Mesenchymal stem cell (in vitro differentiated cells and primary cell): ENCODE data around the gene SLC6A17.

Source experiments
- DNase-seq: peaks from one replicate; pipeline ENCODE4 v3.0.0-alpha.2; 2013
- H2AFZ ChIP-seq: one replicate; pipeline ENCODE4 v1.6.1; 2013; ENCODE audit warnings: low read depth, mild to moderate bottlenecking, control low read depth, inconsistent platforms, low read length, moderate library complexity
- H2AK5ac ChIP-seq: 2 replicates; pipeline ENCODE4 v1.6.1; 2013; ENCODE audit warnings: low read length, moderate library complexity, mild to moderate bottlenecking, inconsistent platforms; ENCODE audit not compliant: severe bottlenecking
- H2BK120ac ChIP-seq: one replicate; pipeline ENCODE4 v1.6.1; 2013; ENCODE audit warnings: low read depth, mild to moderate bottlenecking, inconsistent platforms, low read length, moderate library complexity
- H2BK12ac ChIP-seq, 2 experiments: one replicate each; pipeline ENCODE4 v1.6.1; 2013; ENCODE audit warnings: inconsistent platforms in 2 of 2, low read length in 2 of 2, mild to moderate bottlenecking in 2 of 2, moderate library complexity in 2 of 2, control low read depth in 1 of 2
- H2BK15ac ChIP-seq: one replicate; pipeline ENCODE4 v1.6.1; 2013; ENCODE audit warnings: mild to moderate bottlenecking, low read depth, inconsistent platforms; ENCODE audit not compliant: poor library complexity, severe bottlenecking
- H2BK5ac ChIP-seq: 2 replicates; pipeline ENCODE4 v1.6.1; 2013; ENCODE audit warnings: low read depth, mild to moderate bottlenecking, low read length, control low read depth, inconsistent platforms; ENCODE audit not compliant: poor library complexity, severe bottlenecking
- H3K14ac ChIP-seq, 2 experiments: one replicate each; pipeline ENCODE4 v1.6.1; 2013; ENCODE audit warnings: inconsistent platforms in 2 of 2, low read length in 2 of 2, control low read depth in 1 of 2, mild to moderate bottlenecking in 1 of 2, moderate library complexity in 1 of 2
- H3K18ac ChIP-seq, 2 experiments: one replicate each; pipeline ENCODE4 v1.6.1; 2013; ENCODE audit warnings: inconsistent platforms in 2 of 2, low read length in 2 of 2, control low read depth in 1 of 2, low read depth in 1 of 2, mild to moderate bottlenecking in 1 of 2
- H3K23ac ChIP-seq, 2 experiments: one replicate each; pipeline ENCODE4 v1.6.1; 2013; ENCODE audit warnings: inconsistent platforms in 2 of 2, low read length in 2 of 2, mild to moderate bottlenecking in 2 of 2, moderate library complexity in 2 of 2, control low read depth in 1 of 2
- H3K27ac ChIP-seq: 2 replicates; pipeline ENCODE4 v1.5.1; 2013; ENCODE audit warnings: mild to moderate bottlenecking, moderate library complexity, low read length, control low read depth, inconsistent platforms; ENCODE audit not compliant: poor library complexity, severe bottlenecking
- H3K27me3 ChIP-seq, 2 experiments: 2 replicates each; pipeline versions ENCODE4 v1.6.1 to v1.7.0; 2013; ENCODE audit warnings: low read length in 2 of 2, mild to moderate bottlenecking in 2 of 2, moderate library complexity in 2 of 2, control low read depth in 1 of 2, inconsistent platforms in 1 of 2; ENCODE audit not compliant: control insufficient read depth in 1 of 2, insufficient read depth in 1 of 2
- H3K36me3 ChIP-seq, 2 experiments: 2 replicates each; pipeline versions ENCODE4 v1.6.1 to v1.7.0; 2013; ENCODE audit warnings: low read length in 2 of 2, control low read depth in 1 of 2, inconsistent platforms in 1 of 2, low read depth in 1 of 2, mild to moderate bottlenecking in 1 of 2; ENCODE audit not compliant: insufficient read depth in 2 of 2, control insufficient read depth in 1 of 2
- H3K4ac ChIP-seq, 2 experiments: one replicate each; pipeline ENCODE4 v1.6.1; 2013; ENCODE audit warnings: inconsistent platforms in 2 of 2, low read length in 2 of 2, mild to moderate bottlenecking in 2 of 2, moderate library complexity in 2 of 2, control low read depth in 1 of 2, low read depth in 1 of 2
- H3K4me1 ChIP-seq: 2 replicates; pipeline ENCODE4 v1.6.1; 2013; ENCODE audit warnings: low read depth, low read length, control low read depth; ENCODE audit not compliant: control insufficient read depth, insufficient read depth
- H3K4me2 ChIP-seq: 2 replicates; pipeline ENCODE4 v1.6.1; 2013; ENCODE audit warnings: low read length, mild to moderate bottlenecking, inconsistent platforms; ENCODE audit not compliant: poor library complexity, severe bottlenecking
- H3K4me3 ChIP-seq, 2 experiments: 2 replicates each; pipeline versions ENCODE4 v1.5.1 to v1.7.0; 2013; ENCODE audit warnings: low read length in 2 of 2, mild to moderate bottlenecking in 2 of 2, control low read depth in 1 of 2, low read depth in 1 of 2; ENCODE audit not compliant: insufficient read depth in 1 of 2
- H3K79me1 ChIP-seq: replicated peaks from 2 replicates; pipeline ENCODE4 v1.6.1; 2013; ENCODE audit warnings: mild to moderate bottlenecking, control low read depth, low read length, inconsistent platforms; ENCODE audit not compliant: poor library complexity, severe bottlenecking
- H3K9ac ChIP-seq: 2 replicates; pipeline ENCODE4 v1.7.0; 2013; ENCODE audit warnings: mild to moderate bottlenecking, low read length, moderate library complexity
- H3K9me3 ChIP-seq: 2 replicates; pipeline ENCODE4 v1.7.0; 2013; ENCODE audit warnings: mild to moderate bottlenecking, low read length; ENCODE audit not compliant: control insufficient read depth
- H4K8ac ChIP-seq: one replicate; pipeline ENCODE4 v1.6.1; 2013; ENCODE audit warnings: inconsistent platforms, mild to moderate bottlenecking, low read length, moderate library complexity
- H4K91ac ChIP-seq: one replicate; pipeline ENCODE4 v1.6.1; 2013; ENCODE audit warnings: mild to moderate bottlenecking, low read length, inconsistent platforms
- WGBS: methylation state at CpG from one replicate; pipeline ENCODE4 v1.1.7; 2013; ENCODE audit warnings: mixed read lengths; 5-methylcytosine and 5-hydroxymethylcytosine counted together

The SLC6A17 gene

DNA sequence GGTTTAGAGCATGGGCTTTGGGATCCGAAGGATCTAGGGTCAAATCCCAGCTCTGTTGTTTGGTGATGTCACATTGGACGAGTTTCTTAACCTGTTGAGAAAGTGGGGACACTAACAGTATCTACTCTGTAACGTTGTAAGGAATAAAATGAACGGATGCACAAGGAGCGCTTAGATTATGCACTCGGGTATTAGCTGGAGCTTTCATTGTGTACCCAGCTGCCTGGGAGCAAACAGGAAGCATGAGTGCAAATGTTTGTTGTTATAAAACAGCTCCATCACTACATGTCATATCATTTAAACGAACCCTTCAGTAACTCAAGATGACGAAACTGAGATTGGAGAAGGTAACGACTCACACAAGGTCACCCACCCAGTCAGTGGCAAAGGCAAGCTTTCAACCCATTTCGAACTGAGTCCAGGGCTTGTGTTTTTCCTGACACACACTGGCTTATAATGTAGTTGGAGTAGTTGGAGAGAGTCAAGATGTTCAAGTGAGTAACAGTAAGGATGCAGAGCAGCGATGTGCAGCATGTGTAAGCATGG lies 16.2 kb upstream of the SLC6A17 start:
- no peak overlapping the region for H3K4me2 ChIP-seq
- DNase-seq, result no peak
- no peak overlapping the region for H2AK5ac ChIP-seq
- no peak overlapping the region for H3K27ac ChIP-seq
- H2AFZ ChIP-seq, result no peak overlapping the region
- H3K9me3 ChIP-seq, result no peaks in the 10 kb centered on the region
- no peak overlapping the region for H2BK15ac ChIP-seq
- H3K14ac ChIP-seq, result no peak overlapping the region
- H3K18ac ChIP-seq, result no peak overlapping the region
- H3K4me1 ChIP-seq, result no peaks in the 10 kb centered on the region
- H4K8ac ChIP-seq, result no peak overlapping the region
- no peak overlapping the region for H4K91ac ChIP-seq
- no peak overlapping the region for H3K23ac ChIP-seq
- no peaks in the 10 kb centered on the region for H3K79me1 ChIP-seq
- no peaks in the 10 kb centered on the region for H3K36me3 ChIP-seq
- no peak overlapping the region for H3K4ac ChIP-seq
- WGBS, result 70% methylated on average over 11 of the region's 11 CpGs
- H3K27me3 ChIP-seq, result peaks cover 58 to 68% of the 10 kb centered on the region in 2 experiments
- H2BK120ac ChIP-seq, result no peak overlapping the region
- H2BK12ac ChIP-seq, result no peak overlapping the region
- no peak overlapping the region for H3K9ac ChIP-seq
- no peak overlapping the region for H2BK5ac ChIP-seq
- no peak overlapping the region for H3K4me3 ChIP-seq

DNA sequence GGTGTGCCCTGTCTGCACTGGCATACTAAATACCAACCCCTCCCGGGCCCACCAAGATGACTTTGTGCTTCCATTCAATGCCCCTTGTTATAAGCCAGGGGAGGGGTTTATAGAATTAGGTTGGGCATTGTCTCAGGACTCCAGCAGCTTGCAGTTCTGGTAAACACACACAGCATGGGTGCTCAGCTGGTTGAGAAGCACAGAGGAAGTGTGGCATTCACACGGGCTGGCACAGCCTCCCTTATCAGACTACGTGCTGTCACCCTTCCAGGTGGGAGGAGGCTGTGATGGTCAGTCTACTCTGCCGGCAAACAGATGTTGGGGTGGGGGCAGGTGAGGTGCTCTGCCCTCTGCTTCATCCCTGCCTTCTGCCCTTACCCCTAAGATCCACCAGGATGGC lies 15.0 kb upstream of the SLC6A17 start:
- Histone ChIP-seq H3K4me3 (no peak overlapping the region), H3K79me1 (no peaks in the 10 kb centered on the region), H3K18ac (no peak overlapping the region), H3K27ac (no peak overlapping the region), H4K91ac (no peak overlapping the region), H3K23ac (no peak overlapping the region), H4K8ac (no peak overlapping the region), H2BK5ac (no peak overlapping the region), H3K9ac (no peak overlapping the region), H3K9me3 (no peaks in the 10 kb centered on the region), H2BK15ac (no peak overlapping the region), H2AK5ac (no peak overlapping the region), H3K27me3 (peaks cover 57 to 59% of the 10 kb centered on the region in 2 experiments), H3K4me1 (no peaks in the 10 kb centered on the region), H3K4me2 (no peak overlapping the region), H3K36me3 (no peaks in the 10 kb centered on the region), H2BK12ac (no peak overlapping the region), H3K4ac (no peak overlapping the region), H2AFZ (no peak overlapping the region), H2BK120ac (no peak overlapping the region), H3K14ac (peak overlapping the region in 1 of 2 experiments; percentile 36)
- no peak for DNase-seq
- WGBS, result 0% methylated on average over 1 of the region's 4 CpGs

DNA sequence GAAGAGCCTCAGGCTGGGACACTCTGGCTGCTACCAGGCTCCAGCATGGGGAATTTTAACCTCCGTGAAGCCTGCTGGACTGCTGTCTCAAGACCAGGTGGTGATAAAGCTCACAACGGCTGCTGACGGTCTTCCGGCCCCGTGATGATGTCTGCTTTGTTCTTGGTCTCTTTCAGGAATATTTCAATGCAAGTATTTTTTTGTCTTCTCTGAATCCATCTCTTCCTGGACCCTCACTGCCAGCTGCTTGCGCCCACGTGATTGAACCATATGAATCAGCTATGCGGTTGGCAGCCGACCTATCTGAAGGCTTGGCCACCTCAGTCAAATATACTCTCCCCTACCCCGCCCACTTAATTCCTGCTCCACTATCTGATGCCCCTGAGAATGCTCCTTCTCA lies 14.6 kb upstream of the SLC6A17 start:
- H2AFZ ChIP-seq, result no peak overlapping the region
- DNase-seq, result no peak
- H2BK120ac ChIP-seq, result no peak overlapping the region
- no peak overlapping the region for H4K8ac ChIP-seq
- H3K4me1 ChIP-seq, result no peaks in the 10 kb centered on the region
- peaks cover 53 to 56% of the 10 kb centered on the region in 2 experiments for H3K27me3 ChIP-seq
- H2BK12ac ChIP-seq, result no peak overlapping the region
- H3K4me2 ChIP-seq, result no peak overlapping the region
- no peak overlapping the region for H2BK15ac ChIP-seq
- H3K4ac ChIP-seq, result no peak overlapping the region
- H3K14ac ChIP-seq, result no peak overlapping the region
- H3K9me3 ChIP-seq, result no peaks in the 10 kb centered on the region
- 85% methylated on average over 10 of the region's 10 CpGs for WGBS
- H3K4me3 ChIP-seq, result no peak overlapping the region
- H3K9ac ChIP-seq, result no peak overlapping the region
- no peaks in the 10 kb centered on the region for H3K36me3 ChIP-seq
- H2AK5ac ChIP-seq, result no peak overlapping the region
- H4K91ac ChIP-seq, result no peak overlapping the region
- no peak overlapping the region for H3K23ac ChIP-seq
- no peaks in the 10 kb centered on the region for H3K79me1 ChIP-seq
- no peak overlapping the region for H2BK5ac ChIP-seq
- H3K27ac ChIP-seq, result no peak overlapping the region
- H3K18ac ChIP-seq, result no peak overlapping the region

DNA sequence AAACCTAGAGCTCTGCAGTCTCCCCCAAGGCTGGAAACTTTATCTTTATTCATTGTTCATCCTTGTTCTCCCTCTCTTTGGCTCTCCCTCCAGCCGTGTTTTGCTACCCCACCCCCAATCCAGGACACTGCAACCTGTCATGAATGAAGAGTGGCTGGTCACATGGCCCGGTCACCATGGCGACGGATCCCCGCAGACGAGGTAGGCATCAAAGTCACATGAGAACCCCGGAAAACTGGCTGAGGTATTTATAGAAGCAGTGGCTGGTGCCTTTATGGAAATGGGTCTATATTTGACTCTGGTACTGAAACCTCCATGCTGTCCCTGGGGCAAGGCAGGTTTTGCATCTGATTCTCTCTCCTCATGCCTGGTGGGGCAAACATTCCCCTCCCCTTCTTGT lies 13.4 kb upstream of the SLC6A17 start:
- Histone ChIP-seq H3K27me3 (peaks cover 50 to 59% of the 10 kb centered on the region in 2 experiments), H3K23ac (no peak overlapping the region), H2BK120ac (no peak overlapping the region), H3K4me2 (no peak overlapping the region), H3K27ac (no peak overlapping the region), H3K14ac (no peak overlapping the region), H2AFZ (no peak overlapping the region), H3K9me3 (no peaks in the 10 kb centered on the region), H2BK5ac (no peak overlapping the region), H2BK15ac (no peak overlapping the region), H3K9ac (no peak overlapping the region), H3K36me3 (no peaks in the 10 kb centered on the region), H3K4me3 (no peak overlapping the region), H3K4ac (no peak overlapping the region), H4K8ac (no peak overlapping the region), H3K4me1 (no peaks in the 10 kb centered on the region), H2BK12ac (no peak overlapping the region), H3K18ac (peak overlapping the region in 1 of 2 experiments; percentile 8), H3K79me1 (no peaks in the 10 kb centered on the region), H2AK5ac (no peak overlapping the region), H4K91ac (no peak overlapping the region)
- peak; percentile 4 for DNase-seq
- 33% methylated on average over 6 of the region's 7 CpGs for WGBS
